Measurements from ENCODE around the gene MAPK11. TPM values are rescaled to one million over a fixed set of nuclear protein-coding genes. Genes with fewer than 3 reads are reported as not detected.
A peak's percentile ranks its signal among the peaks of the same experiment; 100 is the strongest.

Gene MAPK11
- total RNA-seq, 1 donor from 2014 or later: 26.1 TPM

- intact Hi-C loops (cut with DNase I): loop anchor here (10.0 kb wide), 1 partner anchor 242 kb away; the partner anchor contains the start of genes LMF2 and NCAPH2
- Histone ChIP-seq H3K4me1 (peaks cover 20% of the 10 kb centered on the region), H3K27me3 (peaks cover 15% of the 10 kb centered on the region), H3K4me3 (no peak overlapping the region), H3K27ac (no peak overlapping the region), H3K9me3 (no peaks in the 10 kb centered on the region), H3K36me3 (no peaks in the 10 kb centered on the region)
- no peak for TF ChIP-seq CTCF (IDR thresholded peaks at IDR 0.05)
- no peak for ATAC-seq
- DNase-seq: no peak
Measured at GRCh38 chr22:50262973-50263617, 7.1 kb downstream of the MAPK11 start.

GRCh38 chr22:50262460-50262911 lies 7.7 kb downstream of the MAPK11 start:
- Histone ChIP-seq H3K4me3 (no peak overlapping the region), H3K36me3 (no peaks in the 10 kb centered on the region), H3K4me1 (peaks cover 15% of the 10 kb centered on the region), H3K9me3 (no peaks in the 10 kb centered on the region), H3K27ac (no peak overlapping the region), H3K27me3 (peaks cover 15% of the 10 kb centered on the region)
- intact Hi-C loops (cut with DNase I): loop anchor here (10.0 kb wide), 1 partner anchor 242 kb away; the partner anchor contains the start of genes LMF2 and NCAPH2
- ATAC-seq: no peak
- TF ChIP-seq CTCF (IDR thresholded peaks at IDR 0.05): no peak
- no peak for DNase-seq

- peak within 1 kb of the TSS; percentile 17 for H3K27ac ChIP-seq
- TF ChIP-seq CTCF (IDR thresholded peaks at IDR 0.05): no peak
- H3K36me3 ChIP-seq: no peaks in the 10 kb centered on the region
- ATAC-seq (peak; percentile 15), DNase-seq (no peak)
- peak within 1 kb of the TSS; percentile 50 for H3K4me3 ChIP-seq
- no peaks in the 10 kb centered on the region for H3K9me3 ChIP-seq
- intact Hi-C loops (cut with DNase I): loop anchor here (10.0 kb wide), 1 partner anchor 243 kb away; the partner anchor contains the start of genes LMF2 and NCAPH2
- peaks cover 12% of the 10 kb centered on the region for H3K4me1 ChIP-seq
- peaks cover 15% of the 10 kb centered on the region for H3K27me3 ChIP-seq
Measured at GRCh38 chr22:50261615-50262459, 8.3 kb downstream of the MAPK11 start, which contains the start of gene MAPK12. TSS of gene MAPK12 (minus strand) at chr22:50261683. CDS start at chr22:50261509, 174 bp downstream.

- intact Hi-C loops (cut with DNase I): loop anchor here (10.0 kb wide), 1 partner anchor 244 kb away; the partner anchor contains the start of genes LMF2 and NCAPH2
- H3K27me3 ChIP-seq: peaks cover 15% of the 10 kb centered on the region
- H3K9me3 ChIP-seq: no peaks in the 10 kb centered on the region
- TF ChIP-seq CTCF (IDR thresholded peaks at IDR 0.05): no peak
- H3K4me1 ChIP-seq: peaks cover 12% of the 10 kb centered on the region
- DNase-seq (no peak), ATAC-seq (peak; percentile 8)
- peak overlapping the region; percentile 50 for H3K4me3 ChIP-seq
- no peaks in the 10 kb centered on the region for H3K36me3 ChIP-seq
- H3K27ac ChIP-seq: peak overlapping the region; percentile 17
Measured at GRCh38 chr22:50260801-50261614, 9.2 kb downstream of the MAPK11 start.

- peaks cover 15% of the 10 kb centered on the region for H3K27me3 ChIP-seq
- H3K27ac ChIP-seq: peak overlapping the region; percentile 17
- H3K4me3 ChIP-seq: peak overlapping the region; percentile 50
- no peak for TF ChIP-seq CTCF (IDR thresholded peaks at IDR 0.05)
- DNase-seq (no peak), ATAC-seq (no peak)
- no peaks in the 10 kb centered on the region for H3K36me3 ChIP-seq
- H3K4me1 ChIP-seq: peaks cover 12% of the 10 kb centered on the region
- intact Hi-C loops (cut with DNase I): loop anchor here (10.0 kb wide), 1 partner anchor 244 kb away; the partner anchor contains the start of genes LMF2 and NCAPH2
- no peaks in the 10 kb centered on the region for H3K9me3 ChIP-seq
Measured at GRCh38 chr22:50260434-50260800, 9.8 kb downstream of the MAPK11 start.

Data from upper lobe of right lung (tissue), 1 donor.